GM19463 (cell line): ENCODE results near the gene AGAP3.
A peak's percentile ranks its signal among the peaks of the same experiment; 100 is the strongest.
"Not testable (repeated sequence)": the region's sequence is repeated elsewhere in the genome, so short reads cannot be mapped to it uniquely, and the experiment has no call there.

Experiments
- ATAC-seq: cut with Tn5 transposase; IDR thresholded peaks from one replicate; pipeline ENCODE4 v1.9.1; 2021; ENCODE audit warnings: mild to moderate bottlenecking, moderate library complexity; ENCODE audit not compliant: unreplicated experiment

AGAP3 gene

GRCh38 chr7:151085691-151086620 lies at the start of gene AGAP3:
Gene AGAP3 (plus strand): TSS chr7:151086475. CDS start chr7:151086742, 267 bp downstream.
- peak; percentile 41 for ATAC-seq

DNA sequence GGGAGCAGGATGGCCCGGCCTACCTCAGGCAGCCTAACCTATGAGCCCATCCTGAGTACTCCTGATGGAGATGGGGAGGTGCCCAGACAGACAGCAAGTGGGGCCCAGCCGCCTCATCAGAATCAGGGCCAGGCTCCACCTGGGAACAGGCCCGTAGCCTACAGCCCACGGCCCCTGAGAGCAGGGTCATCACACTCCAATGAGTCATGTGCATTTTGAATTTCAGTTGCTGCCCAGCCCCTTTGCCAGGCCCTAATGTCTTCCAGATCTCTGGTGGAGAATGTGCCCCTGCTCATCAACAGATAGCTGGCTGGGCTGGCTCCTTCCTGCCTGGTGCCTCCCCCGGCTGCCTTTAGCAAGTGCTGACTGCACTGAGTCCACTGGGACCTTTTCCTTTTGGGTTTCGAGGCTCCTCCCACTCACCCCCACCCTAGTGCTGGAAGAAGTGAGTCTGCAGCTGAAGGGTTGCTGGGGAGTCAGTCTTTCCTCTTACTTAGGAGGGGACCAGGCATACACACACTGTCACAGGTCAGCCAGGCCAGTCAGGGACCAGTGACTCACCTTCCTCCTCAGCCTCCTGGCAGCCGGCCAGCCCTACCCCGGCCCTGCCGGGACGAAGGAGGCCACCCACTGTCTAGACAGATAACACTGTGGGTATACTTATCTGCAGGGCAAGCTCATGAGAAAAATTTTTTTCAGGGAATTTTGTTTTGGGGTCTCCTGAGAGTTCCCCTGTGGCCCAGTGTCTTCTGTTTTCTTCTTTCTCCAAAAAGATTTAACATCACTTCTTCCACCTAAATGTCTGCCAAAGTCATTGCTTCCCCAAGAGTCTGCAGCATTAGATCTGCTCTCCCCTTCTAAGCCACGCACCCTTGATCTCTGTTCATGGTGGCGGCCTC lies 47.1 kb upstream of the AGAP3 start:
- peak; percentile 80 for ATAC-seq

DNA sequence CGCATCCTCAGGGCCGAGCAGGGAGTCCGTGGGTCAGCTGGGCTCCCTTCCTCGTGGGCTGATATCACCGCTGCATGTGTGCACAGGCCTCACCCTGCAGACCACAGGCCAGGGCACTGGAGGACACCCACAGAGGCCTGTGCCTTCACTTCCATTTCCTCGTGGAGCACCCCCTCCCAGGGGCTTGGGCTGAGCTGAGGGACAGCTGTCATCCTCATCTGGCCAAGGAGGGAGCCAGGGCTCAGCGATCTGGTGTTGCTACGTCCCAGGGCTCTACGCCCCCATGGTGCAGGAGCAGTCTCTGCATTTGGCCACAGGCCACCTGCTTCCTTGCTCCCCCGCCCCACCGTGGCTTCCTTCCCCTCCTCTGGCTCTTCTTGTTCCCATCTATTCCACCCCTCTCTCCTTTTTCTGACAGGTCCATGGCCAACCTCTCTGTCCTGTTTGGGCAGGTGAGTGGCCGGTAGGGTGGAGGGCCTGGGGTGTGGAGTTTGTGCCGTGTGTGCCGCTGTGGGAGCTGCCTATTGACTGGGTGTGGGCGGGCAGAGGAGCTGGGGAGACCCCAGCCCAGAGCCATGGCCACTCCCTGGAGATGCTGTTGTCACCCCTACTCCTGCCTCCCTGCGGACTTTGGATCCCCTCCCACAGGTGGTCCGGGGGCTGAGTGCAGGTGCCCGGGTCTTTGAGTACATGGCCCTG lies 46.3 kb upstream of the AGAP3 start:
- ATAC-seq: no peak

DNA sequence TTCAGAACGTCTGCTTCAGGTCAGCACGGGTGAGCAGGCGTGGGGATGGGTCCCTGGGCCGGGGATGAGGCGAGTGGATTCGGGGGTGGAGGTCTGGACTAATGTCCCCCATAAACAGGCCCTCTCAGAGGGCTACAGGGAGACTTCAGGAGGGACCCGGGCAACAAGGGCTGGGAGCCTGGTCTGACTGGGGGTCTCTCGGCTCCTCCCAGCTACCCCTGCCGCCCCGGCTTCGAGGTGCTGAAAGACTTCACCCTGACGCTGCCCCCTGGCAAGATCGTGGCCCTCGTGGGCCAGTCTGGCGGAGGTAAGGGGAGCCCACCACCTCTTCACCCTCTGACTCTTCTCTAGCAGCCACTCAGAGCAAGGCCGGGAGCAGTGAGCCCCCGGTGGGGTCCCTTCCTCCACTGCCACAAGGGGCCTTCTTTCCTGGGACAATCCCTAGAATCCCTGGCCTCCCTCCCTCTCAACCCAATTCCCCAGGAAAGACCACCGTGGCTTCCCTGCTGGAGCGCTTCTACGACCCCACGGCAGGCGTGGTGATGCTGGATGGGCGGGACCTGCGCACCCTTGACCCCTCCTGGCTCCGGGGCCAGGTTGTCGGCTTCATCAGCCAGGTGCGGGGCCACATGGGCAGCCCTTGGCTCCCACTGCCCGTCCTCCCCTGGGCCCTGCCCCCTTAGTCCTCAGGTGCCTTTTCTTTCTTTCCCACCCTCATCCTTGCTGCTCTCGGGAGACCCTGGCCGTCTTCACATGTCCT lies 45.5 kb upstream of the AGAP3 start:
- ATAC-seq: no peak

- not testable (repeated sequence) for ATAC-seq
Observed at GRCh38 chr7:151043449-151043848, 42.8 kb upstream of the AGAP3 start.

- ATAC-seq: no peak
Observed at GRCh38 chr7:151043959-151044358, 42.3 kb upstream of the AGAP3 start.

DNA sequence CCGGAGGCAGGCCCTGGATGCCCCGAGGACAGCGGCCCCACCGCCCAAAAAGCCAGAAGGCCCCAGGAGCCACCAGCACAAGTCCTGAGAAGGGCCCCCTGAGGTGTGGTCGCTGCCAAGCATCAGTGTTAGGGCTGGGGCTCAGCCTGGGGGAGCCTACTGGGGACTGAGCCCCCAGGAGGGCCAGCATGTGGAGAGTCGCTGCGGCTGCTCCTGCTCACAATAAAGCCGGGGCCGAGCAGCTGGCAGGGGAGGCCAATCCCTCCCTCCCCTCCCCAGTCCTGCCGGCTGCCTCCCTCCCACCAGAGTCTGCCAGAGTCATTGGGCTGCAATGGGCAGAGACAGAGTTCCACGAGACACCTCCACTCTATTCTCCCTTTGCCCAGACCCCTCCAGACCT lies 41.0 kb upstream of the AGAP3 start:
- no peak for ATAC-seq

GRCh38 chr7:151045967-151046366 lies 40.3 kb upstream of the AGAP3 start:
- no peak for ATAC-seq

GRCh38 chr7:151046603-151047573 lies 39.4 kb upstream of the AGAP3 start:
- no peak for ATAC-seq

GRCh38 chr7:151047976-151048815 lies 38.1 kb upstream of the AGAP3 start, which contains the start of gene ASIC3:
Gene ASIC3 (plus strand): TSS chr7:151048531. CDS start chr7:151048886, 355 bp downstream.
- no peak for ATAC-seq

GRCh38 chr7:151048911-151049463 lies 37.3 kb upstream of the AGAP3 start:
- no peak for ATAC-seq

- no peak for ATAC-seq
Observed at GRCh38 chr7:151051108-151051507, 35.2 kb upstream of the AGAP3 start.

DNA sequence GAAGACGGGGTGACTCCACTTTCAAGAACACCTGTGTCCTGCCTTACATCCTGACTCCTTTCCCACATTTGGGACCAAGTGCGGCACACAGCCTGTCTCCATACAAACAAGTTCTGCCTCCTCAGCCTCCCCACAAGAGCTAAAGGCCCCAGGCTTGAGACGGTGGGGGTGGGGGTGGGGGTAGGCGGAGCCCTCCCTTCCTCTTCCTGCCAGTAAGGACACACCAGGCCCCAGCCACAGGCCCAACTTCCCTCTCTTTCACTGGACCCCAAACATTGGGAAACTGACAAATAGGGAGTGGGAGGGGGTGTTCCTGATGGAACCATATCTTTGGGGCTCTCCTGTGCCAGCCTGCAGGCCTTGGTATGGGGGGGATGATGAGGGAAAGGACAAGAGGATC lies 33.2 kb upstream of the AGAP3 start:
- ATAC-seq: no peak

DNA sequence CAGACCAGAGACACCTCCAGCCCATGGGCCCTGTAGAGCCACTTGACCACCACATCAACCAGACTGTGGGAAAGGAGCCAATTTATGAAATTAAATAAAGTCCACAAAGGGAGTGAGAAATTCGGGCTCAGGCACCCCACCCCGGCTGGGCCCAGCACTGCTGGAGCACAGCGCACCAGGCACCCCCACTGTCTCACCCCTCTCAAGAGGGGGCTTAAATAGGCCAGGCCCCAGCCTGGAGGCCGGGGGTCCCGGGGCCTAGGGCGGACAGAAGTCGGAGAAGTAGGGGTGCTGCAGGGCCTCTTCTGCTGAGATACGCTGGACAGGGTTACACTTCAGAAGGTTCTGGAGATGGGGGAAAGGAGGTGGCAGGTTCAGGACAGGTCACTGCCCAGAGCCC lies 32.5 kb upstream of the AGAP3 start:
- ATAC-seq: no peak

GRCh38 chr7:151056283-151056665 lies 30.0 kb upstream of the AGAP3 start:
- no peak for ATAC-seq

GRCh38 chr7:151056666-151057505 lies 29.4 kb upstream of the AGAP3 start:
- ATAC-seq: no peak

- ATAC-seq: peak; percentile 10
Observed at GRCh38 chr7:151057506-151057988, 28.7 kb upstream of the AGAP3 start, which contains the start of gene CDK5. Gene CDK5 (minus strand): TSS chr7:151057897. CDS start chr7:151057848, 49 bp downstream.
